HG03575 (cell line): ENCODE measurements around the gene DZIP1.
"Not testable (repeated sequence)": the region's sequence is repeated elsewhere in the genome, so short reads cannot be mapped to it uniquely, and the experiment has no call there.

Source experiments
- ATAC-seq: cut with Tn5 transposase; IDR thresholded peaks from one replicate; pipeline ENCODE4 v1.9.1; 2021; ENCODE audit not compliant: unreplicated experiment, insufficient number of reproducible peaks, low FRiP score; ENCODE audit errors: extremely low read depth

Gene DZIP1

DNA sequence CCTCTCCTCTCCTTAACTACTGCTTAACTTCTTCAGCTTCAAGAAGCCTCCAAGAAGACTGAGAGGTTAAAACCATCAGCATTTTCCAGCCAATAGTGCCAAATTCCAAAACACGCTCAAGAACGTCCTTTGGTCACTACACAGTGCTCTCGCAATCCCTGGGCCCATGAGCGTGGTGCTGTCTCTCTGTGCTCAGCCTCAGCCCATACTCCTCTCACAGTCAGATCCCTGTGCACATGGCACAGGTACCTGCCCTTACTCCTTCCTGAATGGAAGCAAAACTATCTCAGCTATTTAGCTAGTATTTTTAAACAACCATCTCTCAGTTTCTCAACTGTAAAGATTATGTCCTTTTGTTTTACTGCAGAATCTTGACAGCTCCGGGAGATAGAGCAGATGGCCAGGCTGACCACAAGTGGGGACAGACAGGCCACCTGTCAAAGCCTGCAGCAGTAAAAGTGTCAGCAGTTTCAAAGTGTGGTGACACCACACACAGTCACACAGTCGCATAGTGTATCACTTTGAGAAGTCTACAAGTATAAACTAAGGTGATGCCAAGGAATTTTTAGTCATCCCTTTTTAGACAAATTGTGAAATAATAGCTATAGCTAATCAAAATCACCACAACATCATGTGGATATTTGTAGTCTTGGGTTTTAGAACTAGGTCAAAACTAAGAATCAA lies 35.7 kb downstream of the DZIP1 start:
- no peak for ATAC-seq

- no peak for ATAC-seq
Measured at GRCh38 chr13:95607366-95607765, 37.1 kb downstream of the DZIP1 start.

- no peak for ATAC-seq
Measured at GRCh38 chr13:95605448-95606125, 38.9 kb downstream of the DZIP1 start.

- no peak for ATAC-seq
Measured at GRCh38 chr13:95604556-95604915, 40.0 kb downstream of the DZIP1 start.

GRCh38 chr13:95603887-95604555 lies 40.5 kb downstream of the DZIP1 start:
- ATAC-seq, result no peak

- ATAC-seq, result no peak
Measured at GRCh38 chr13:95601906-95602305, 42.6 kb downstream of the DZIP1 start.

GRCh38 chr13:95601216-95601615 lies 43.3 kb downstream of the DZIP1 start:
- no peak for ATAC-seq

- no peak for ATAC-seq
Measured at GRCh38 chr13:95596701-95597100, 47.8 kb downstream of the DZIP1 start.

GRCh38 chr13:95593462-95593861 lies 51.0 kb downstream of the DZIP1 start:
- ATAC-seq, result no peak

DNA sequence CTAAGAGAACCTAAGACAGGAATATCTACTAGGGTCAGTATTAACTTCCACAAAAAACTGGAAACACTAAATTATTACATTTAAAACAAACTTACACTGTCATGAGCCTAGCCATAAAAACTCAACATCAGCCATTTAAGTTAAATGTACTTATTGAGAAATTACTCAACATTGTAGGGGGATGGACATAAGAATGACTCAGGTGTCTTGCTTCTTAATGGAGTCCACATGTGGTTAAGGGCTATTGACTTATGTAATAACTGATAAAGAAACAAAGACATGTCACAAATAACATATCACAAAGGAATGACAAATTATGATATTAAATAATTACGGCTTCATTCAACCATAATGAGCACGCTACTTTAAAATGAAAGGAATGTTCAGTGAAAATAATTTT lies 55.8 kb downstream of the DZIP1 start:
- ATAC-seq, result no peak

GRCh38 chr13:95588134-95588533 lies 56.4 kb downstream of the DZIP1 start:
- ATAC-seq, result no peak

DNA sequence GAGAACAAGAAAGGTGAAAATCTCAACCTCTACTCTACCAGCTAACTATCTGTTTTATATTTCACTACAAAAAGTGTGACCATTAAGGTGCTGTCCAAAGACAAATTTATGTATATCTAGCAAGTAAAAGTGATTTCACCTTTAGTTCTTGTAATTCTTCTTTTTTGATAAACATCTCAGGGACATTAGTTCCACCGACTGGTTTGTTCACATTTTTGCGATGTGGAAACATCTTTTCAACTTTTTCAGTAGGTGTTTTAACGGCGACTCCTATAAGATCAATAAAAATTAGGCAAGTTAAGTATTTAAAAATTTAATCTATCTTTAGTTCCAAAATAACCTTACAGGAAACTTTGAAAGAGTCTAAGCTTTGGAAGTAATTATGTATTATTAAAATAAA lies 58.6 kb downstream of the DZIP1 start:
- no peak for ATAC-seq

- peak; percentile 95 for ATAC-seq
Measured at GRCh38 chr13:95579303-95579702, 65.2 kb downstream of the DZIP1 start.

- no peak for ATAC-seq
Measured at GRCh38 chr13:95573221-95573620, 71.3 kb downstream of the DZIP1 start.

- no peak for ATAC-seq
Measured at GRCh38 chr13:95571941-95572340, 72.6 kb downstream of the DZIP1 start.

DNA sequence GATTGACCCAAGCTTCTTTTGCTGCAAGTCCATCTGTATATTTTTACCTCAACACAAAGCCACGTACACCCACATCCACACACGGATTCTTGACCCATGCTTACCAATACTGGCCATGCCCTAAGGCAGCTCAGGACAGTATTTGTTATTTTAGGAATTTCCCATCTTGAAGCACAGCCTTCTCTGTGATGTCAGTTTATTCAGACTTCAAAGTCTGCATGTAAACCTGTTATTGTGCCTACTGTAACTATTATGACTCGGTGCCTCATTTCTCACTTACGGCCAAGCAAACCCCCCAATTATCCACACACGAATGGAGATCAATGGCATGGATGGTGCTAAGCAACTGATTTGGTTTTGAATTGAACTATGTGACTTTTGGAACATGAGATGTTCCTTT lies 74.5 kb downstream of the DZIP1 start:
- ATAC-seq, result no peak

DNA sequence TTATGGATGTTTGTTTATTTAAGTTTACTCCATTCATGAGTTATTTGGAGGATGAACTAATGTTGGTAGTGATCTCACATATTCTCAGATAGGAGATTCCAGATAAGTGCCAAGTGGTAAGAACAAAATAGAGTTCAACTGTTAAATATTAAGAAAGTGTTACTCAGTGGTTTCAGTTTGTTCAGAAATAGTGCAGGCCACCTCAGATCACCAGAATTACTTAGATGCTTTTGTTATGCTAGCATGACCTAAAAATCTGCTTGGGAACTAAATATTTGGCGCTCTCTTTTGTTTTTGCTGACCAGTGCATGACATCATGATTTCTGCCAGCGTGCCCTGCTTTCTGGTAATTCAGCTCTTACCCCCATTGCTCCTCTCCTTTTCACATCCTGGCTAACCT lies 76.4 kb downstream of the DZIP1 start:
- no peak for ATAC-seq

DNA sequence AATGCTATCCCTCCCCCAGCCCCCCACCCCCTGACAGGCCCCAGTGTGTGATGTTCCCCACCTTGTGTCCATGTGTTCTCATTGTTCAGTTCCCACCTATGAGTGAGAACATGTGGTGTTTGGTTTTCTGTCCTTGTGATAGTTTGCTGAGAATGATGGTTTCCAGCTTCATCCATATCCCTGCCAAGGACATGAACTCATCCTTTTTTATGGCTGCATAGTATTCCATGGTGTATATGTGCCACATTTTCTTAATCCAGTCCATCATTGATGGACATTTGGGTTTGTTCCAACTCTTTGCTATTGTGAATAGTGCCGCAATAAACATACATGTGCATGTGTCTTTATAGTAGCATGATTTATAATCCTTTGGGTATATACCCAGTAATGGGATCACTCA lies 78.7 kb downstream of the DZIP1 start:
- ATAC-seq, result not testable (repeated sequence)

GRCh38 chr13:95564733-95565291 lies 79.7 kb downstream of the DZIP1 start:
- ATAC-seq, result no peak

DNA sequence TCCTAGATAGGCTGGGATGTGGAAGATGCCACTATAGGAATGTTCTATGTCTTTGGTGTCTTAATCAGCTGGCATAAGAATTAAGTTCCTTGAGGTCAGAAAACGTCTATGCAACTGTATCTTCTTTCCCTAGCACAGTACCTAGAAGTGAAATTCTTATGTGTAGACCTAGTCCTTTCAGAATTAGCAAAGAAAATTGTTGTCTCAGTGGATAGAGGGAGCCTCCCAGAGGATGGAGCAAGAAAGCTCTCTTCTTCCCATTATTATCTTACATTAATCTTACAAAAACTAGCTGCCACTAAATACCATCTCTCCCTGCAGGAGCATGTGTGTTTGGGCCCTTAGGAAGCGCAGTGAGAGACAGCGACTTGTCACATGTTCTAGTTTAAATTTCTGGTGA lies 80.4 kb downstream of the DZIP1 start:
- no peak for ATAC-seq
